Measurements from ENCODE around the gene TUT7.
A peak's percentile ranks its signal among the peaks of the same experiment; 100 is the strongest.
"Not testable (repeated sequence)": the region's sequence is repeated elsewhere in the genome, so short reads cannot be mapped to it uniquely, and the experiment has no call there.

The TUT7 gene

GRCh38 chr9:86354011-86354817 is at the start of gene TUT7:
Gene TUT7 (minus strand): TSS chr9:86354410. CDS start chr9:86353199, 1,211 bp downstream.
- DNase-seq: peak; percentile 95

GRCh38 chr9:86402591-86402990 is 48.4 kb upstream of the TUT7 start:
- DNase-seq: no peak

GRCh38 chr9:86396412-86396811 is 42.2 kb upstream of the TUT7 start:
- no peak for DNase-seq

- DNase-seq: not testable (repeated sequence)
These were observed 36.0 kb upstream of the TUT7 start for GRCh38 chr9:86390184-86390583.

GRCh38 chr9:86389628-86390027 is 35.4 kb upstream of the TUT7 start:
- DNase-seq: no peak

GRCh38 chr9:86387376-86387775 is 33.2 kb upstream of the TUT7 start:
- DNase-seq: no peak

GRCh38 chr9:86383000-86383399 is 28.8 kb upstream of the TUT7 start:
- DNase-seq: not testable (repeated sequence)

GRCh38 chr9:86376016-86376415 is 21.8 kb upstream of the TUT7 start:
- no peak for DNase-seq

GRCh38 chr9:86369810-86370209 is 15.6 kb upstream of the TUT7 start:
- DNase-seq: no peak

- DNase-seq: no peak
These were observed 14.8 kb upstream of the TUT7 start for GRCh38 chr9:86368871-86369521.

GRCh38 chr9:86361176-86361575 is 7.0 kb upstream of the TUT7 start:
- no peak for DNase-seq

- DNase-seq: no peak
These were observed 5.1 kb upstream of the TUT7 start for GRCh38 chr9:86359151-86359879.

- no peak for DNase-seq
These were observed 3.0 kb upstream of the TUT7 start for GRCh38 chr9:86356871-86357866.

GRCh38 chr9:86355814-86356213 is 1.6 kb upstream of the TUT7 start:
- no peak for DNase-seq

GRCh38 chr9:86354818-86355309 is 654 bp upstream of the TUT7 start:
- DNase-seq: no peak

GRCh38 chr9:86353655-86354010 is 577 bp downstream of the TUT7 start:
- no peak for DNase-seq

- peak; percentile 51 for DNase-seq
These were observed 1.7 kb downstream of the TUT7 start for GRCh38 chr9:86352440-86353077.

- DNase-seq: no peak
These were observed 2.3 kb downstream of the TUT7 start for GRCh38 chr9:86351880-86352279.

- DNase-seq: no peak
These were observed 4.0 kb downstream of the TUT7 start for GRCh38 chr9:86350006-86350760.

- no peak for DNase-seq
These were observed 4.9 kb downstream of the TUT7 start for GRCh38 chr9:86349271-86349670.

- DNase-seq: no peak
These were observed 6.2 kb downstream of the TUT7 start for GRCh38 chr9:86347991-86348390.

Data from CD4-positive, alpha-beta T cell treated with Interleukin-10 for 1 hour (primary cell).